ENCODE results near the gene BMPR1A. TPM values are rescaled to one million over a fixed set of nuclear protein-coding genes. Genes with fewer than 3 reads are reported as not detected.

The BMPR1A gene
- total RNA-seq, 1 donor from 2014 or later, result 84.7 TPM

GRCh38 chr10:86775870-86776180 is 19.4 kb downstream of the BMPR1A start:
- DNase-seq (ENCODE audit: extremely low spot score, unreplicated experiment), result no peak
- H3K27me3 Mint-ChIP-seq, result no peaks in the 10 kb centered on the region
- peaks cover 10% of the 10 kb centered on the region for H3K36me3 Mint-ChIP-seq
- H3K9me3 Mint-ChIP-seq, result peaks cover 3% of the 10 kb centered on the region
- H3K27ac Mint-ChIP-seq, result peak overlapping the region; percentile 32
- H3K4me3 Mint-ChIP-seq, result no peak overlapping the region
- TF ChIP-seq CTCF (conservative IDR thresholded peaks at IDR 0.05), result no peak
- peaks cover 24% of the 10 kb centered on the region for H3K4me1 Mint-ChIP-seq (ENCODE audit: unreplicated experiment)

DNA sequence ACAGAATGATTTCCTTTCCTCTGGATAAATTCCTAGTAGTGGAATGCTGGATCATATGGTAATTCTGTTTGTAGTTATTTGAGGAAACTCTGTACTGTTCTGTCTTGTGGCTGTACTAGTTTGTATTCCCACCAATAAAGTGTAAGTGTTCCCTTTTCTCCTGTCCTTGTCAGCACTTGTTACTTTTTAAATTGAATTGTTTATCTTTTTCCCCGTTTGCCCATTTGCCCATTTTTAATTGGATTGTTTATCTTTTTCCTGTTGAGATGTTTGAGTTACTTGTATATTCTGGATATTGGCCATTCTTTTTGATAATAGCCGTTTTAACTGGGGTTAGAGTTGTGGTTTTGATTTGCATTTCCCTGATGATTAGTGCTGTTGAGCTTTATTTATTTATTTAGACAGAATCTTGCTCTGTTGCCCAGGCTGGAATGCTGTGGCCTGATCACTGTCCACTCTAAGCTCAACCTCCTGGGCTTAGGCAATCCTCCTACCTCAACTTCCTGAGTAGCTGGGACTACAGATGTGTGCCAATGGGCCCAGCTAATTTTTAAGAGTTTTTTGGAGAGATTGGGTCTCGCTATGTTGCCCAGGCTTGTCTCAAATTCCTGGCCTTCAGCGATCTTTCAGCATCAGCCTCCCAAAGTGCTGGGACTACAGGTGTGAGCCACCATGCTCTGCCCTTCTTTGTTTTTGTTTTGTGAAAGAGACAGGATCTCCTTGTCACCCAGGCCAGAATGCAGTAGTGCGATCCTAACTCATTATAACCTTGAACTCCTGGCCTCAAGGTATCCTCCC is 23.0 kb downstream of the BMPR1A start:
- H3K27ac Mint-ChIP-seq, result no peak overlapping the region
- DNase-seq (ENCODE audit: extremely low spot score, unreplicated experiment), result no peak
- no peaks in the 10 kb centered on the region for H3K27me3 Mint-ChIP-seq
- no peak overlapping the region for H3K4me3 Mint-ChIP-seq
- peaks cover 18% of the 10 kb centered on the region for H3K4me1 Mint-ChIP-seq (ENCODE audit: unreplicated experiment)
- TF ChIP-seq CTCF (conservative IDR thresholded peaks at IDR 0.05), result no peak
- peaks cover 29% of the 10 kb centered on the region for H3K36me3 Mint-ChIP-seq
- H3K9me3 Mint-ChIP-seq, result peaks cover 12% of the 10 kb centered on the region

GRCh38 chr10:86782701-86783418 is 26.4 kb downstream of the BMPR1A start:
- no peak overlapping the region for H3K4me3 Mint-ChIP-seq
- H3K4me1 Mint-ChIP-seq (ENCODE audit: unreplicated experiment), result peaks cover 14% of the 10 kb centered on the region
- H3K36me3 Mint-ChIP-seq, result peaks cover 34% of the 10 kb centered on the region
- TF ChIP-seq CTCF (conservative IDR thresholded peaks at IDR 0.05), result no peak
- no peaks in the 10 kb centered on the region for H3K27me3 Mint-ChIP-seq
- H3K9me3 Mint-ChIP-seq, result peaks cover 18% of the 10 kb centered on the region
- H3K27ac Mint-ChIP-seq, result no peak overlapping the region
- DNase-seq (ENCODE audit: extremely low spot score, unreplicated experiment), result no peak

DNA sequence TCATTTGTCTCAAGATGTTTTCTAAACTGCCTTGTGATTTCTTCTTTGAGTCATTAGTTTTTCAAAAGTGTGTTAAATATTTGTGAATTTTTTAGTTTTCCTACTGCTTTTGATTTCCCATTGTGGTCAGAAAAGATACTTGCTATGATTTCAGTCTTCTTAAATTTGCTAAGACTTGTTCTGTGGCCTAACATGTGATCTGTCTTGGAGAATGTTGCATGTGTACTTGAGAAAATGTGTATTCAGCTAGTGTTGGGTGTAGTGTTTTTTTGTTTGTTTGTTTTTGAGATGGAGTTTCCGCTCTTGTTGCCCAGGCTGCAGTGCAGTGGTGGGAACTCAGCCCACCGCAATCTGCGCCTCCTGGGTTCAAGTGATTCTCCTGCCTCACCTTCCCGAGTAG is 28.6 kb downstream of the BMPR1A start:
- DNase-seq (ENCODE audit: extremely low spot score, unreplicated experiment), result no peak
- Mint-ChIP-seq H3K4me3 (no peak overlapping the region), H3K9me3 (peaks cover 17% of the 10 kb centered on the region), H3K4me1 (ENCODE audit: unreplicated experiment) (peaks cover 14% of the 10 kb centered on the region), H3K36me3 (peaks cover 26% of the 10 kb centered on the region), H3K27me3 (no peaks in the 10 kb centered on the region), H3K27ac (no peak overlapping the region)
- no peak for TF ChIP-seq CTCF (conservative IDR thresholded peaks at IDR 0.05)

DNA sequence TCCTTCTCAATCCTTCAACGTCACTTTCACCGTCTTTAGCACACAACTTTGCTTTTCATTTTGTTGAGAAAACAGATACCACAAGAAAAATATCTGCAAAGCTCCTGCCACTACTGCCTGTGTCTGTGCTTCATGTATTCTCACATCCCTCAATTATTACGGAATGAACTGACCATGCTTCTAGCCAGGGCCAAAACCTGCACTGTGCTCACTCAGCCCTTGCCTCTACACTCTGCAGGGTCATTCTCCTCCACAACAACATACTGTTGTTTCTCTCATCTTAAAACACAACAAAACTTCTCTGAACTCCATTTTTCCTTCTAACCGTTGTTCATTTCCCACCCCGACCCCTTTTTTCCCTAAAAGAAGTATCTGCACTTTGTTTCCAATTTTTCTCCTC is 29.5 kb downstream of the BMPR1A start:
- H3K36me3 Mint-ChIP-seq, result peaks cover 23% of the 10 kb centered on the region
- peaks cover 15% of the 10 kb centered on the region for H3K9me3 Mint-ChIP-seq
- DNase-seq (ENCODE audit: extremely low spot score, unreplicated experiment), result no peak
- no peak overlapping the region for H3K4me3 Mint-ChIP-seq
- H3K4me1 Mint-ChIP-seq (ENCODE audit: unreplicated experiment), result peaks cover 14% of the 10 kb centered on the region
- H3K27me3 Mint-ChIP-seq, result no peaks in the 10 kb centered on the region
- H3K27ac Mint-ChIP-seq, result no peak overlapping the region
- no peak for TF ChIP-seq CTCF (conservative IDR thresholded peaks at IDR 0.05)
